GM20431 (cell line): Measurements from ENCODE around the gene SEMA6C.

Source experiments
- in situ Hi-C: fragments of 300-500 bp; cut with MseI, MboI; formaldehyde crosslinking; loops from one replicate; pipeline ENCODE4 v1.15.0; 2020; ENCODE audit warnings: low sequenced_read_pairs; ENCODE audit not compliant: unreplicated experiment

SEMA6C gene

GRCh38 chr1:151159373-151159772, 12.9 kb upstream of the SEMA6C start:
- in situ Hi-C loops: no loop called here

GRCh38 chr1:151158751-151159251, 12.4 kb upstream of the SEMA6C start:
- in situ Hi-C loops: no loop called here

GRCh38 chr1:151158326-151158725, 11.9 kb upstream of the SEMA6C start:
- in situ Hi-C loops: no loop called here

GRCh38 chr1:151157067-151157531, 10.7 kb upstream of the SEMA6C start:
- in situ Hi-C loops: no loop called here

GRCh38 chr1:151156515-151156819, 10.0 kb upstream of the SEMA6C start, which contains the start of gene TNFAIP8L2:
Gene TNFAIP8L2, plus strand, starts transcription at chr1:151156649. Its CDS starts 2,049 bp downstream, at chr1:151158698.
- in situ Hi-C loops: no loop called here

GRCh38 chr1:151147665-151148064, 1.2 kb upstream of the SEMA6C start:
- in situ Hi-C loops: loop anchor here (10.0 kb wide), 1 partner anchor 53 kb away; no protein-coding TSS in a partner anchor

GRCh38 chr1:151147132-151147503, 687 bp upstream of the SEMA6C start:
- in situ Hi-C loops: loop anchor here (10.0 kb wide), 1 partner anchor 52 kb away; no protein-coding TSS in a partner anchor

- in situ Hi-C loops: loop anchor here (10.0 kb wide), 1 partner anchor 51 kb away; no protein-coding TSS in a partner anchor
Observed at GRCh38 chr1:151146072-151146411, 389 bp downstream of the SEMA6C start.

GRCh38 chr1:151145304-151146071, 943 bp downstream of the SEMA6C start:
- in situ Hi-C loops: loop anchor here (10.0 kb wide), 1 partner anchor 51 kb away; no protein-coding TSS in a partner anchor

- in situ Hi-C loops: loop anchor here (10.0 kb wide), 1 partner anchor 50 kb away; no protein-coding TSS in a partner anchor
Observed at GRCh38 chr1:151144474-151145303, 1.7 kb downstream of the SEMA6C start.

- in situ Hi-C loops: loop anchor here (10.0 kb wide), 1 partner anchor 49 kb away; no protein-coding TSS in a partner anchor
Observed at GRCh38 chr1:151143986-151144385, 2.4 kb downstream of the SEMA6C start.

- in situ Hi-C loops: loop anchor here (10.0 kb wide), 1 partner anchor 48 kb away; no protein-coding TSS in a partner anchor
Observed at GRCh38 chr1:151143057-151143435, 3.4 kb downstream of the SEMA6C start.

- in situ Hi-C loops: loop anchor here (10.0 kb wide), 1 partner anchor 48 kb away; no protein-coding TSS in a partner anchor
Observed at GRCh38 chr1:151142411-151143056, 3.9 kb downstream of the SEMA6C start.

- in situ Hi-C loops: no loop called here
Observed at GRCh38 chr1:151137789-151138188, 8.6 kb downstream of the SEMA6C start.

GRCh38 chr1:151135433-151136385, 10.7 kb downstream of the SEMA6C start:
- in situ Hi-C loops: no loop called here

- in situ Hi-C loops: no loop called here
Observed at GRCh38 chr1:151134991-151135390, 11.4 kb downstream of the SEMA6C start.

- in situ Hi-C loops: no loop called here
Observed at GRCh38 chr1:151134396-151134795, 12.0 kb downstream of the SEMA6C start.

GRCh38 chr1:151133018-151133806, 13.2 kb downstream of the SEMA6C start:
- in situ Hi-C loops: no loop called here
